Urinary bladder (tissue), 4 donors: Measurements from ENCODE around the gene SST. TPM values are rescaled to one million over a fixed set of nuclear protein-coding genes. Genes with fewer than 3 reads are reported as not detected.
"Not testable (repeated sequence)": the region's sequence is repeated elsewhere in the genome, so short reads cannot be mapped to it uniquely, and the experiment has no call there.

ENCODE experiments used
- DNase-seq: peaks from one replicate; pipeline ENCODE4 v3.0.0-alpha.2; 2015; ENCODE audit errors: extremely low spot score
- H3K27ac ChIP-seq: one replicate; pipeline ENCODE4 v1.5.1; 2013; ENCODE audit warnings: low read depth, mild to moderate bottlenecking, moderate library complexity
- H3K36me3 ChIP-seq: one replicate; pipeline ENCODE4 v1.6.1; 2013; ENCODE audit warnings: mild to moderate bottlenecking, moderate library complexity; ENCODE audit not compliant: insufficient read depth
- H3K4me1 ChIP-seq: one replicate; pipeline ENCODE4 v1.6.1; 2013; ENCODE audit warnings: mild to moderate bottlenecking, moderate library complexity; ENCODE audit not compliant: insufficient read depth
- H3K4me3 ChIP-seq: one replicate; pipeline ENCODE4 v1.5.1; 2013; ENCODE audit warnings: low read depth, low read length
- WGBS: extraction: QIAGEN DNeasy Blood & Tissue Kit; methylation state at CpG from one replicate; pipeline ENCODE4 v1.1.7; 2013; 5-methylcytosine and 5-hydroxymethylcytosine counted together
- polyA plus RNA-seq: library from polyadenylated mRNA; stranded (reverse); fragments of 200-250 nt; gene quantifications from one replicate; pipeline ENCODE4 v1.2.3, GENCODE V29; 2013
- total RNA-seq: library from RNA; depleted of rRNA; stranded (reverse); fragments of >200 nt; gene quantifications from one replicate; pipeline ENCODE4 v1.2.3, GENCODE V29; 2014
- donor health status: healthy with polysubstance abuse.
- donor health status: healthy.

The SST gene
- total and polyA plus RNA-seq, 2 donors, result 2.3 to 3.7 TPM

- no peak for DNase-seq
- Histone ChIP-seq H3K36me3 (no peaks in the 10 kb centered on the region), H3K27ac (no peak overlapping the region), H3K4me1 (no peaks in the 10 kb centered on the region), H3K4me3 (no peak overlapping the region)
- WGBS, result 46% methylated on average over 4 of the region's 4 CpGs
Observed at GRCh38 chr3:187696021-187696420, 25.8 kb upstream of the SST start.

GRCh38 chr3:187695449-187695848, 25.3 kb upstream of the SST start:
- no peaks in the 10 kb centered on the region for H3K36me3 ChIP-seq
- 65% methylated on average over 4 of the region's 4 CpGs for WGBS
- DNase-seq, result no peak
- no peak overlapping the region for H3K27ac ChIP-seq
- H3K4me1 ChIP-seq, result no peaks in the 10 kb centered on the region
- H3K4me3 ChIP-seq, result no peak overlapping the region

- H3K4me1 ChIP-seq, result no peaks in the 10 kb centered on the region
- WGBS, result 44% methylated on average over 3 of the region's 3 CpGs
- no peak overlapping the region for H3K4me3 ChIP-seq
- no peaks in the 10 kb centered on the region for H3K36me3 ChIP-seq
- no peak overlapping the region for H3K27ac ChIP-seq
- no peak for DNase-seq
Observed at GRCh38 chr3:187694801-187695200, 24.6 kb upstream of the SST start.

GRCh38 chr3:187693431-187693830, 23.2 kb upstream of the SST start:
- WGBS, result 93% methylated on average over 1 of the region's 1 CpG
- H3K36me3 ChIP-seq, result no peaks in the 10 kb centered on the region
- no peak overlapping the region for H3K27ac ChIP-seq
- H3K4me3 ChIP-seq, result no peak overlapping the region
- no peaks in the 10 kb centered on the region for H3K4me1 ChIP-seq
- DNase-seq, result no peak

- H3K4me1 ChIP-seq, result no peaks in the 10 kb centered on the region
- DNase-seq, result no peak
- no peak overlapping the region for H3K4me3 ChIP-seq
- H3K27ac ChIP-seq, result no peak overlapping the region
- H3K36me3 ChIP-seq, result no peaks in the 10 kb centered on the region
- 61% methylated on average over 4 of the region's 4 CpGs for whole genome bisulfite sequencing
Observed at GRCh38 chr3:187689984-187690383, 19.8 kb upstream of the SST start.

- Histone ChIP-seq H3K4me1 (no peaks in the 10 kb centered on the region), H3K27ac (no peak overlapping the region), H3K4me3 (no peak overlapping the region), H3K36me3 (no peaks in the 10 kb centered on the region)
- DNase-seq, result no peak
- WGBS, result 92% methylated on average over 5 of the region's 5 CpGs
Observed at GRCh38 chr3:187686621-187687273, 16.6 kb upstream of the SST start.

- H3K4me3 ChIP-seq, result no peak overlapping the region
- WGBS, result 93% methylated on average over 7 of the region's 7 CpGs
- H3K27ac ChIP-seq, result no peak overlapping the region
- DNase-seq, result no peak
- H3K4me1 ChIP-seq, result no peaks in the 10 kb centered on the region
- H3K36me3 ChIP-seq, result no peaks in the 10 kb centered on the region
Observed at GRCh38 chr3:187685948-187686347, 15.8 kb upstream of the SST start.

- no peaks in the 10 kb centered on the region for H3K36me3 ChIP-seq
- no peak for DNase-seq
- WGBS, result 34% methylated on average over 2 of the region's 2 CpGs
Observed at GRCh38 chr3:187684880-187685279, 14.7 kb upstream of the SST start.

GRCh38 chr3:187684444-187684843, 14.2 kb upstream of the SST start:
- DNase-seq, result no peak
- Histone ChIP-seq H3K36me3 (no peaks in the 10 kb centered on the region), H3K27ac (no peak overlapping the region), H3K4me1 (no peaks in the 10 kb centered on the region), H3K4me3 (no peak overlapping the region)
- WGBS, result 94% methylated on average over 1 of the region's 1 CpG

More at GRCh38 chr3:187684880-187685279, 14.7 kb upstream of the SST start:
- Histone ChIP-seq H3K4me1 (no peaks in the 10 kb centered on the region), H3K4me3 (no peak overlapping the region), H3K27ac (no peak overlapping the region)

- not testable (repeated sequence) for H3K4me1 ChIP-seq, H3K27ac ChIP-seq, DNase-seq, H3K36me3 ChIP-seq, H3K4me3 ChIP-seq
- WGBS, result 76% methylated on average over 11 of the region's 11 CpGs
Observed at GRCh38 chr3:187681756-187682155, 11.6 kb upstream of the SST start.

GRCh38 chr3:187679638-187680396, 9.6 kb upstream of the SST start:
- H3K4me1 ChIP-seq, result no peaks in the 10 kb centered on the region
- H3K36me3 ChIP-seq, result no peaks in the 10 kb centered on the region
- peak; percentile 35 for DNase-seq
- no peak overlapping the region for H3K27ac ChIP-seq
- 28% methylated on average over 7 of the region's 7 CpGs for WGBS
- H3K4me3 ChIP-seq, result no peak overlapping the region

GRCh38 chr3:187678726-187679268, 8.6 kb upstream of the SST start:
- no peaks in the 10 kb centered on the region for H3K36me3 ChIP-seq
- WGBS, result 12% methylated on average over 5 of the region's 5 CpGs
- DNase-seq, result no peak
- no peak overlapping the region for H3K27ac ChIP-seq
- no peak overlapping the region for H3K4me3 ChIP-seq
- no peaks in the 10 kb centered on the region for H3K4me1 ChIP-seq

GRCh38 chr3:187677604-187678003, 7.4 kb upstream of the SST start:
- Histone ChIP-seq H3K4me3 (no peak overlapping the region), H3K4me1 (no peaks in the 10 kb centered on the region), H3K27ac (no peak overlapping the region), H3K36me3 (no peaks in the 10 kb centered on the region)
- DNase-seq, result no peak
- WGBS, result 9% methylated on average over 1 of the region's 1 CpG

- DNase-seq, result no peak
- Histone ChIP-seq H3K4me1 (peaks cover 2% of the 10 kb centered on the region), H3K27ac (no peak overlapping the region), H3K4me3 (no peak overlapping the region), H3K36me3 (no peaks in the 10 kb centered on the region)
- WGBS, result 57% methylated on average over 3 of the region's 3 CpGs
Observed at GRCh38 chr3:187673012-187673411, 2.8 kb upstream of the SST start.
